Testis (tissue), 3 donors: Measurements from ENCODE around the gene ARHGAP32. TPM values are rescaled to one million over a fixed set of nuclear protein-coding genes. Genes with fewer than 3 reads are reported as not detected.
"Not testable (repeated sequence)": the region's sequence is repeated elsewhere in the genome, so short reads cannot be mapped to it uniquely, and the experiment has no call there.

Experiments
- DNase-seq: peaks from one replicate; pipeline ENCODE4 v3.0.0-alpha.2; 2019
- H3K27ac ChIP-seq, 2 donors: fragments of 200-600 bp; sonication (generic); one replicate each; pipeline ENCODE4 v1.5.1; 2019
- H3K27me3 ChIP-seq: fragments of 200-600 bp; sonication (generic); one replicate; pipeline ENCODE4 v1.5.1; 2019
- H3K36me3 ChIP-seq: fragments of 200-600 bp; sonication (generic); one replicate; pipeline ENCODE4 v1.5.1; 2017; ENCODE audit warnings: low read depth; ENCODE audit errors: missing control alignments
- H3K4me1 ChIP-seq: fragments of 200-600 bp; sonication (generic); one replicate; pipeline ENCODE4 v1.5.1; 2019
- H3K4me3 ChIP-seq, 2 donors: fragments of 200-600 bp; sonication (generic); one replicate each; pipeline ENCODE4 v1.5.1; 2017 to 2019
- H3K9me3 ChIP-seq: fragments of 200-600 bp; sonication (generic); one replicate; pipeline ENCODE4 v1.5.1; 2017
- CTCF ChIP-seq, 3 experiments: fragments of 450-650 bp in 2 of 3; fragments of 200-600 bp in 1 of 3; sonication (generic) in 1 of 3; IDR thresholded peaks; one replicate each; pipeline ENCODE4 v1.5.1; 2016 to 2019; ENCODE audit warnings: antibody characterized with exemption in 3 of 3, mild to moderate bottlenecking in 2 of 3, moderate library complexity in 1 of 3
- POLR2A ChIP-seq: fragments of 450-650 bp; IDR thresholded peaks from one replicate; pipeline ENCODE4 v1.6.1; 2017; ENCODE audit warnings: antibody characterized with exemption, mild to moderate bottlenecking, moderate library complexity
- WGBS, 2 donors: methylation state at CpG; one replicate each; pipeline ENCODE4 v1.1.5; 2018; 5-methylcytosine and 5-hydroxymethylcytosine counted together
- intact Hi-C: fragments of 100-400 bp; cut with DNase I; formaldehyde crosslinking; loops from one replicate; pipeline ENCODE4 v1.15.1; 2023; ENCODE audit warnings: low total_unique reads
- polyA plus RNA-seq: library from polyadenylated mRNA; stranded (reverse); fragments of 350-450 nt; fragmentation: Illumina TruSeq; extraction: RNeasy Lipid Tissue Mini Kit (QIAGEN cat#74804); gene quantifications from one replicate; pipeline ENCODE4 v1.2.3, GENCODE V29; 2014; ENCODE audit warnings: low read depth, low replicate concordance; ENCODE audit not compliant: insufficient read depth
- total RNA-seq, 2 donors: library from RNA; depleted of rRNA; stranded (reverse); fragments of >200 nt; gene quantifications; one replicate each; pipeline ENCODE4 v1.2.3, GENCODE V29; 2016

ARHGAP32 gene
- total and polyA plus RNA-seq, 3 donors from 2014 or later, result 33.0 to 58.1 (median 53.8) TPM

GRCh38 chr11:129190087-129190486, 2.0 kb downstream of the ARHGAP32 start:
- Histone ChIP-seq H3K27ac (no peak overlapping the region), H3K36me3 (no peaks in the 10 kb centered on the region), H3K4me1 (no peaks in the 10 kb centered on the region), H3K9me3 (no peaks in the 10 kb centered on the region), H3K27me3 (no peaks in the 10 kb centered on the region), H3K4me3 (no peak overlapping the region)
- no peak for TF ChIP-seq POLR2A
- TF ChIP-seq CTCF (IDR thresholded peaks at IDR 0.05), result no peak
- intact Hi-C loops, result no loop called here
- no peak for DNase-seq
- WGBS, 2 donors, result 70 to 83% methylated on average over 4 of the region's 4 CpGs

GRCh38 chr11:129189646-129190045, 2.5 kb downstream of the ARHGAP32 start:
- Histone ChIP-seq H3K27ac (no peak overlapping the region), H3K36me3 (no peaks in the 10 kb centered on the region), H3K9me3 (no peaks in the 10 kb centered on the region), H3K27me3 (no peaks in the 10 kb centered on the region), H3K4me1 (no peaks in the 10 kb centered on the region), H3K4me3 (no peak overlapping the region)
- TF ChIP-seq CTCF (IDR thresholded peaks at IDR 0.05), result no peak
- no peak for TF ChIP-seq POLR2A
- intact Hi-C loops, result no loop called here
- no peak for DNase-seq
- WGBS, 2 donors, result 97 to 100% methylated on average over 1 of the region's 1 CpG

DNA sequence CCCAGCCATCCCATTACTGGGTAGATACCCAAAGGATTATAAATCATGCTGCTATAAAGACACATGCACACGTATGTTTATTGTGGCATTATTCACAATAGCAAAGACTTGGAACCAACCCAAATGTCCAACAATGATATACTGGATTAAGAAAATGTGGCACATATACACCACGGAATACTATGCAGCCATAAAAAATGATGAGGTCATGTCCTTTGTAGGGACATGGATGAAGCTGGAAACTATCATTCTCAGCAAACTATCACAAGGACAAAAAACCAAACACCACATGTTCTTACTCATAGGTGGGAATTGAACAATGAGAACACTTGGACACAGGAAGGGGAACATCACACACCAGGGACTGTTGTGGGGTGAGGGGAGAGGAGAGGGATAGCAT, 7.0 kb downstream of the ARHGAP32 start:
- 84 to 92% methylated on average over 2 of the region's 2 CpGs for WGBS, 2 donors
- H3K4me1 ChIP-seq, H3K36me3 ChIP-seq, DNase-seq, H3K9me3 ChIP-seq, H3K4me3 ChIP-seq, intact Hi-C loops, H3K27me3 ChIP-seq, H3K27ac ChIP-seq: not testable (repeated sequence)

DNA sequence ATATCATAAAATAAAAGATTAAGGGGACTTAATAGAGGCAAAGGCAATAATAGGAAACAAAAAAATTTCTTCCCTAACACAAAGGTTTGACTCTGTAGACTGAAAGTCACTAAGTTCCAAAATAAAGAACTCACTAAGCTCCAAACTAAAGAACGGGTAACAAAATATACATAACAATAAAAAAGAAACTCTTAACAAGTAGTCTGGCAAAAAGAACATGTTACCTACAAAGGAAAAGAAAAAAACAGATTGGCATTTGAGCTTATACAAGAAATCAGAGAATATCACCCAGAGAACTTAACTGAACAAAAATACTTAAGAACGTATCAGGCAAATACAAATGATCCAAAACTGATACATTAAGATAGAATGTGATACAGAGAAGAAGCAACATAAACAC, 7.5 kb downstream of the ARHGAP32 start:
- WGBS, 2 donors, result 64 to 72% methylated on average over 2 of the region's 2 CpGs
- intact Hi-C loops, result no loop called here
- DNase-seq, result no peak
- Histone ChIP-seq H3K27ac (no peak overlapping the region), H3K4me3 (no peak overlapping the region), H3K9me3 (no peaks in the 10 kb centered on the region), H3K4me1 (no peaks in the 10 kb centered on the region), H3K36me3 (no peaks in the 10 kb centered on the region), H3K27me3 (no peaks in the 10 kb centered on the region)
- TF ChIP-seq POLR2A (no peak), CTCF (IDR thresholded peaks at IDR 0.05) (no peak)

DNA sequence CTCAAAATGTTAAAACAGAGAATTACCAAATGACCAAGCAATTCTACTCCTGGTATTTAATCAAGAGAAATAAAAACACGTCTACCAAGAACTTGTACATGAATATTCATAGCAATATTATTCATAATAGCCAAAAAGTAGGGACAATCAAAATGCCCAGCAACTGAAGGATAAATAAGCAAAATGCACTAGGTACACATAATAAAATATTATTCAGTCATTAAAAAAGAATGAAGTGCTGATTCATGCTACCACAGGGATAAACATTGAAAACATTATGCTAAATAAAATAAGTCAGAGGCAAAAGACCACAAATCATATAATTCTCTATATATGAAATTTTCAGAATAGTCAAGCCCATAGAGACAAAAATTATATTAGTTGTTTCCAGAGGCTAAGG, 24.8 kb downstream of the ARHGAP32 start:
- no peak overlapping the region for H3K4me3 ChIP-seq
- H3K9me3 ChIP-seq, result no peaks in the 10 kb centered on the region
- H3K36me3 ChIP-seq, result no peaks in the 10 kb centered on the region
- H3K27ac ChIP-seq, result no peak overlapping the region
- TF ChIP-seq POLR2A (no peak), CTCF (IDR thresholded peaks at IDR 0.05) (no peak)
- WGBS, 2 donors, result 82 to 90% methylated on average over 1 of the region's 1 CpG
- no peaks in the 10 kb centered on the region for H3K27me3 ChIP-seq
- intact Hi-C loops, result no loop called here
- no peak for DNase-seq
- H3K4me1 ChIP-seq, result no peaks in the 10 kb centered on the region
